ENCODE data around the gene PUS1.

PUS1 gene

DNA sequence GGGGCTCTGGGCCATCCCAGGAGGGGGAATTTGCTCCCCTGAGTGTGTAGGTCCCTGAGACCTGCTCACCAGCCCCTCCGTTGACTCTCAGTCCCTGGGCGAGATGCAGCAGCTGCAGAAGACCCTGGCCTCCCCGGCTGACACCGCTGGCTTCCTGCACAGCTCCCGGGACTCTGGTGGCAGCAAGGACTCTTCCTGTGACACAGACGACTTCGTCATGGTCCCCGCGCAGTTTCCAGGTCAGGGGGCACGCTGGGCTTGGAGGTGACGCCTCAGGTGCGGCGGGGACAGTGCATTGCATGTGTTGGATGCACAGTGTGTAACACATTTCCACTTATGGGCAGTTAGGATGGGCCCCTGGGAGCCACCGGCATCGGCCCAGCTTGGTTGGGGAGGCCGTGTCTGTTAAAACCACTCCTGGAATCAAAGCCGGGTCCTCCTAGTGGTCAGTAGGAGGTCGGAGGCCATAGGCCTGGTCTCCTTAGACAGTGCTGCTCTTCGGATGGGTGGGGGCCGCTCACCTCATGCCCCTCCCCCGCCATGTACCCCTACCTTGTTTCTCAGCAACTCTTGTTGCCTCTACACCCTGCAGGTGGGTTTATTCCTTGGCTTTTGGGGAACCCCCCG lies 17.1 kb upstream of the PUS1 start:
- no peak for DNase-seq (ENCODE audit: low spot score)
- in situ Hi-C loops (cut with MboI; ENCODE audit: low pct_unique_long_range_greater_than_20kb, low sequenced_read_pairs, unreplicated experiment) = no loop called here
- TF ChIP-seq, protein P1, sequence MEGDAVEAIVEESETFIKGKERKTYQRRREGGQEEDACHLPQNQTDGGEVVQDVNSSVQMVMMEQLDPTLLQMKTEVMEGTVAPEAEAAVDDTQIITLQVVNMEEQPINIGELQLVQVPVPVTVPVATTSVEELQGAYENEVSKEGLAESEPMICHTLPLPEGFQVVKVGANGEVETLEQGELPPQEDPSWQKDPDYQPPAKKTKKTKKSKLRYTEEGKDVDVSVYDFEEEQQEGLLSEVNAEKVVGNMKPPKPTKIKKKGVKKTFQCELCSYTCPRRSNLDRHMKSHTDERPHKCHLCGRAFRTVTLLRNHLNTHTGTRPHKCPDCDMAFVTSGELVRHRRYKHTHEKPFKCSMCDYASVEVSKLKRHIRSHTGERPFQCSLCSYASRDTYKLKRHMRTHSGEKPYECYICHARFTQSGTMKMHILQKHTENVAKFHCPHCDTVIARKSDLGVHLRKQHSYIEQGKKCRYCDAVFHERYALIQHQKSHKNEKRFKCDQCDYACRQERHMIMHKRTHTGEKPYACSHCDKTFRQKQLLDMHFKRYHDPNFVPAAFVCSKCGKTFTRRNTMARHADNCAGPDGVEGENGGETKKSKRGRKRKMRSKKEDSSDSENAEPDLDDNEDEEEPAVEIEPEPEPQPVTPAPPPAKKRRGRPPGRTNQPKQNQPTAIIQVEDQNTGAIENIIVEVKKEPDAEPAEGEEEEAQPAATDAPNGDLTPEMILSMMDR (IDR thresholded peaks at IDR 0.05; ENCODE audit: extremely low read depth, insufficient read depth, missing control alignments) = no peak

DNA sequence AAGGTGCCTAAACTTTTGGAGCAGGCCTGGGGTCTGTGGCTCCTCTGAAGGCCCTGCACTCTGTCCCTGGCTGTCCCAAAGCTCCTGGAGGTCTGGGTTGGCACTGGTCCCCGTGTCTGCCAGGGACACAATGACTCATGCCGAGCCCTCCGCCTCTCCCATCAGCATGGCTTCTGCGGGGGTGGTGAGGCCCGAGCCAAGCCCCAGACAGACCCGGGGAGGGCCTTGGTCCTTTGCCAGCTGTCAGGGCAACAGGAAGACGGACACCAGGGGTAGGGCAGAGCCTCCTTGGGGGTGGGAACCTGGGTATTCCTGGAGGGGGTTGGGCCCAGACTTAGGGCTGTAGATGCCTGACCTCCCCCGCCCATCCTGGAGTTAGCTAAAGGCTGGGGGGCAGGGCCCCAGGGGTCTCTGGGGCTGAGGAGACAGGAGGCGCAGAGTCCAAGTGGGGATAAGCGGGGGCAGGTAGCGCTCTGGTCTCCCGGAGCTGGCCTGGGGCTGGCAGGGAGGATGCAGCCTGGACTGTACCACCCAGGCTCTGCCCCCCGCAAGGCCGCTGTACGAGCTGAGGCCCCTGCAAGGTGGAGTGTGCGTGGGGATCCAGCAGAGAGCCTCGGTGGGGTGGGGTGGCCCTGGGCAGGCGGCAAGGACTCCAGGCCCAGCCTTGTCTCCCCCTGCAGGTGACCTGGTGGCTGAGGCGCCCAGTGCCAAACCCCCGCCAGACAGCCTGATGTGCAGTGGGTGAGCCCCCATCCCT lies 16.4 kb upstream of the PUS1 start:
- TF ChIP-seq, protein P1 (IDR thresholded peaks at IDR 0.05; ENCODE audit: extremely low read depth, insufficient read depth, missing control alignments) = no peak
- no peak for DNase-seq (ENCODE audit: low spot score)
- in situ Hi-C loops (cut with MboI; ENCODE audit: low pct_unique_long_range_greater_than_20kb, low sequenced_read_pairs, unreplicated experiment) = no loop called here

DNA sequence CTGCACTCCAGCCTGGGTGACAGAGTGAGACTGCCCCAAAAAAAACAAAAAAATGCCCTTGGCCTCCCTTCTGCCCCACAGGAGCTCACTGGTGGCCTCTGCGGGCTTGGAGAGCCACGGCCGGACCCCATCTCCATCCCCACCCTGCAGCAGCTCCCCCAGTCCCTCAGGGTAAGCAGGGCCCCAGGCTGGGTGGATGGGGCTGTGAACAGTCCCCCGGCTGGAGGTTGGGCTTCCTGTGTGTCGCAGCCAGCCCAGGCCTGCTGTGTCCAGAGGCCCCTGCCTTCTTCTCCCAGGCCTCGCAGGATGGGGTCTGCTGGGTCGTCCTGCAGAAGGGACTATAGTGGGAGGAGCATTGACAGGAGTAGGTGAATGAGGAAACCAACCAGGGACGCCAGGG lies 15.4 kb upstream of the PUS1 start:
- no peak for DNase-seq (ENCODE audit: low spot score)
- TF ChIP-seq, protein P1 (IDR thresholded peaks at IDR 0.05; ENCODE audit: extremely low read depth, insufficient read depth, missing control alignments) = no peak
- in situ Hi-C loops (cut with MboI; ENCODE audit: low pct_unique_long_range_greater_than_20kb, low sequenced_read_pairs, unreplicated experiment) = no loop called here

DNA sequence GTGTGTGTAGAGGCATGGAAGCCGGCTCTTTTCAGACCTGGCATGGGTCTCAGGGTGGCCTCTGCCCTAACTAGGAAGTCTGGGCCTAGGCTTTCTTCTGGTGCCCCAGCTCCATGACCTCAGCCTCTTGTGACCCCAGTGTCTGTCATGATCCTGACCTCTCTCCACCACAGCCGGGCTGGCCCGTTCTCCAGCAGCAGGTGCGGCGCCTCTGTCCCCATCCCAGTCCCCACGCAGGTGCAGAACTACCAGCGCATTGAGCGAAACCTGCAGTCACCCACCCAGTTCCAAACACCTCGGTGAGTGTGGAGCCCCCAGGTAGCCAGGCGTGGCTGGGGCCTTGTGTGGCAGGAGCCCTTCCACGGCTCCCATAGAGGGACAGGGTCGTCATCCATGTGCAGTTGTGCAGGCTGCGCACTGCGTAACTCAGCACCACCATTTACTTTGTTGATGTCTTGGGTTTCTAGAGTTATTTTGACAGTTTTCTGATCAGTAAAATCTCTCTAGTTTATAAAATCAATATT lies 14.8 kb upstream of the PUS1 start:
- TF ChIP-seq, protein P1 (IDR thresholded peaks at IDR 0.05; ENCODE audit: extremely low read depth, insufficient read depth, missing control alignments) = no peak
- no peak for DNase-seq (ENCODE audit: low spot score)
- in situ Hi-C loops (cut with MboI; ENCODE audit: low pct_unique_long_range_greater_than_20kb, low sequenced_read_pairs, unreplicated experiment) = no loop called here

DNA sequence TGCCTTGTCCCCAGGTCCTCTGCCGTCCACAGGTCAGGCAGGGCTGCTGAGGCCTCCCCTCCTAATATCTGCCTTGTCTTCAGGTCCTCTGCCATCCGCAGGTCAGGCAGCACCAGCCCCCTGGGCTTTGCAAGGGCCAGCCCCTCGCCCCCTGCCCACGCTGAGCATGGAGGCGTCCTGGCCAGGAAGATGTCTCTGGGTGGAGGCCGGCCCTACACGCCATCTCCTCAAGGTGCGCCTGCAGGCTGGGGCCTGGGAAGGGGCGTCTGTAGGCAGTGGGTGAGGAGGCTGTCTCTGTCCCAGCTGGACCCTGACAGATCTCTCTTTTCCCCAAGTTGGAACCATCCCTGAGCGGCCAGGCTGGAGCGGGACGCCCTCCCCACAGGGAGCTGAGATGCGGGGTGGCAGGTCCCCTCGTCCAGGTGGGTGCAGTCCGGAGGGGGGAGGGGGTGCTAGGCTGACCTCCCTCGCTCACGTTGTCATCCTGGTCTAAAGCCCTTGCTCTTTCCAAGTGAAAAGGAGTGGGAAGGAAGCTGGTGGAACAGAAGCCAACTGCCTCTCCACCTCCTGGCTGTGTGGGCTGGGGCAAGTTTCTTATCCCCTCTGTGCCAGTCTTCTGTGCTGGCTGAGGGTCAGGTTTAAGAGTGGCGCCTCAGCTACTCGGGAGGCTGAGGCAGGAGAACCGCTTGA lies 13.9 kb upstream of the PUS1 start:
- DNase-seq (ENCODE audit: low spot score) = no peak
- in situ Hi-C loops (cut with MboI; ENCODE audit: low pct_unique_long_range_greater_than_20kb, low sequenced_read_pairs, unreplicated experiment) = no loop called here
- TF ChIP-seq, protein P1 (IDR thresholded peaks at IDR 0.05; ENCODE audit: extremely low read depth, insufficient read depth, missing control alignments) = no peak

DNA sequence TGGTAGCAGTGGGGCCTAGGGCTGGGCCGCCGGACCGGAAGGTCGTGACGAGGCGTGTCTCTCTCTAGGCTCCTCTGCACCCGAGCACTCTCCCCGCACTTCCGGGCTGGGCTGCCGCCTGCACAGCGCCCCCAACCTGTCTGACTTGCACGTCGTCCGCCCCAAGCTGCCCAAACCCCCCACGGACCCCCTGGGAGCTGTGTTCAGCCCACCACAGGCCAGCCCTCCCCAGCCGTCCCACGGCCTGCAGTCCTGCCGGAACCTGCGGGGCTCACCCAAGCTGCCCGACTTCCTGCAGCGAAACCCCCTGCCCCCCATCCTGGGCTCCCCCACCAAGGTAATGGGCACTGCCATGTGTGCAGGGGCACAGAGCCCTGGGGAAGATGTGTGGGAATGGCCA lies 13.3 kb upstream of the PUS1 start:
- no peak for DNase-seq (ENCODE audit: low spot score)
- in situ Hi-C loops (cut with MboI; ENCODE audit: low pct_unique_long_range_greater_than_20kb, low sequenced_read_pairs, unreplicated experiment) = no loop called here
- TF ChIP-seq, protein P1 (IDR thresholded peaks at IDR 0.05; ENCODE audit: extremely low read depth, insufficient read depth, missing control alignments) = no peak

Measured in GM13977 (cell line).